HG03558 (cell line): ENCODE measurements around the gene FLYWCH1.

Experiments used
- ATAC-seq: cut with Tn5 transposase; IDR thresholded peaks from one replicate; pipeline ENCODE4 v1.9.1; 2021; ENCODE audit warnings: moderate number of reproducible peaks; ENCODE audit not compliant: unreplicated experiment; ENCODE audit errors: extremely low read depth

FLYWCH1 gene

DNA sequence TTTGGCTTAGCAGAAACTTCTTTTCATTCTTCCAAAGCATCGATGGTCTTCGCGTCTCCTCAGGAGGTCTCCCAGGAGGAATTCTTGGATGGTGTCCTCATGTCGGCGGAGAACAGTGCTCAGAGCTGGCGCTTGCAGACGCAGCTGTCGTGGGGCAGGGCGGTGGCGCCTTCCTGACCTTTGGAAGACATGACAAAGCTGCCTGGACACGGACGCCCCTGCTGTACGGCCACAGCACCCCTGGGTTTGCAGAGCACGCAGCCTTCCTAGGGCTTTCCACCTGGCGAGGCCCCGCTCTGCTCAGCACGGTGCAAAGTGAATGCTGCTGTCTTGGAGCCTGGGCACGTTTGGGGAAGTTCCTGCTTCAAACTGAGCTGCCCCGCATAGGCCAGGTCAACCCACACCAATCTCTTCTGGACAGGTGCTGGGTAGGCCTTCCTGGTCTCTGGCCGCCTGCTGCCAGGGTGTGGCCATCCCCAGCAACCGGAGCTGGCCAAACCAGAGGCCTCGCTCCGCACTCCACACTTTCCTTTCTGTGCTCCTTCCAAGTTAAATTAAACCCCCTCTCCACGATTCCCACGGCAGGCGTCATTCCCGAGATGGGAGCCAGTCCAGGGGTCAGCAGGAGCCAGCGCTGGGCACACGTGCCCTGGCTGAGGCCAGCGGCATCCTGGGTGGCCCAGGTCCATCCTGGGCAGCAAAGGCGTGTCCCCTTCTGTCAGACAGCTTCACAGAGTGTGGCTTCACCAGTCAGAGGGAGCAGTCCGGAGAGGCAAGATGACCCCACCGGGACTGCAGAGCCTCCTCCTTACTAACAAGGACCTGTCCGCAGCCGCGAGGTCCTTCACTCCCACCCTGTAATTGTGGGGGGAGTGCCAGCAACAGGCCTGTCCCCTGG is 37.3 kb downstream of the FLYWCH1 start:
- no peak for ATAC-seq

DNA sequence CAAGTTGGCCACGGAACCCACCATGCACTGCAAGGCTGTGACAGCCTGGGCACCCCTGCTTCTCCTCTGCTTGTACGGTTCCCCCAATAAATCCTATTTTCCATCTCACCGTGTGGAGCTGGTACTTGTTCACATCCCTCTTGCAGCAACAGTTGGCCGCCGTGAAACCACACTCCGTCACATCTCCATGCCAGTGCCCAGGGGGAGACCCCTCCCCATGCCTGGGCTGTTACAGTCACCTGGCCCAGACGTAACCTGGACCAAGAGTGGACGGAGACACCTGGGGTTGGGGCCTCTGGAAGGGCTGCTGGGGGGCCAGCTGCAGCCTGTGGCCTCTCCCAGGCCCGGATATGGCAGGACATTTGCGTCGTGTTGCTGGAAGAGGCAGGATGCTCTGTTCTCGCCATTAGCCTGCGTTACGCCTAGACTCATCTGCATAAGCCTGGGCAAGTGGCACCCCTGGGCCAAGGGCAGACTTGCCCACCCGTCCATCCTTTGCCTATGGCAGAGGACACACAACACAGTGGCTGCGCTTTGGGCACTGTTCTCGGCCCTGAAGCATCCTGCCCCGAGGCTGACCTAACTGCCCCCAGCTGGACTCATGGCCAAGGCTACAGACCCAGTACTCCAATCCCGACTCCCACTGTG is 38.1 kb downstream of the FLYWCH1 start:
- no peak for ATAC-seq

DNA sequence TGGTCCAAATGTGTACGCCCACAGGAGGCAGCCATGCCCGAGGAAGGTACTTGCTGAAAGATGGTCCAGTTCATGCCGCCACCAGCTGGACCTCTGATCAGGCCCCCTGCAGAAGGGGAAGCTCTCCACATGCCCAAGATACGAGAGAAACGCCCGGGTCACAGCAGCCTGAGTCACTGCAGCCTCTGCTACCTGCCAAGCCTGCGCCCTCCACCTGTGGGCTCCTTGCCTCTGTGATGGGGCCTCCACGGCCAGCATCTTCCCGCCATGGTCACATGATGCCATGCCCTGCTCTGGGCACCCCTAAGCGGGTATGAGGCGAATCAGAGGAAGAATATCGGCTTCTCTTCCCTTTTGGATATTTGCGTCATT is 38.6 kb downstream of the FLYWCH1 start:
- no peak for ATAC-seq

DNA sequence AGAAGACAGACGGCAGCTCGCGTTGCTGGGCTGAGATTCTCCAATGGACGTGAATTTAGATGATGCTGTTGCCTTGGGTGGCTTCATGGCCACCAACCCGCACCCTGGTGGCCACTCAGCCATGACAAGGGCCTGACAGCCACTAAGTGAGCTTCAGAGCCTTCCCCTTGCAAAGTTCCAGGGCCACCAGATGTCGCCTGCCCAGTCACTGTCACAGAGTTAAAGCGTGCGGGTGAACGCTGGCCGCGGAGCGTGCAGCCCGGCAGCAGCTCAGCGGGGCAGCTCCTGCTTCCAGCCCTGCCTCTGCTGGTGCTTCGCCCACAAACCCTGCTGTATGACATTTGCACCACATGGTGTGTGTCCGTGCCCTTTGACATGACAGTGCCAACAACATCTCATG is 39.0 kb downstream of the FLYWCH1 start:
- no peak for ATAC-seq

DNA sequence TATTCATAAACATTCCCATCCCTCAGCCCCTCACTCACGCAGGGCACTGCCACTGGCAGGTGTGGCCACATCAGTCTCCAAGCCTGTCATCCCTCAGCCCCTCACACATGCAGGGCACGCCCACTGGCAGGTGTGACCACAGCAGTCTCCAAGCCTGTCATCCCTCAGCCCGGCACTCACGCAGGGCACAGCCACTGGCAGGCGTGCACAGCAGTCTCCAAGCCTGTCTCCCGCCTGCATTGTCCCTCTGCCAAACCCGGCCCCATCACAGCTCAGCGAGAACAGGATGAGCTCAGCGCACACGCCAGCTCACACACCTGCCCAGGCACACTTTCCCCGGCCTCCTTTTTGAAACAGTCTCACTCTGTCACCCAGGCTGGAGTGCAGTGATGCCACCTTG is 40.9 kb downstream of the FLYWCH1 start:
- no peak for ATAC-seq

DNA sequence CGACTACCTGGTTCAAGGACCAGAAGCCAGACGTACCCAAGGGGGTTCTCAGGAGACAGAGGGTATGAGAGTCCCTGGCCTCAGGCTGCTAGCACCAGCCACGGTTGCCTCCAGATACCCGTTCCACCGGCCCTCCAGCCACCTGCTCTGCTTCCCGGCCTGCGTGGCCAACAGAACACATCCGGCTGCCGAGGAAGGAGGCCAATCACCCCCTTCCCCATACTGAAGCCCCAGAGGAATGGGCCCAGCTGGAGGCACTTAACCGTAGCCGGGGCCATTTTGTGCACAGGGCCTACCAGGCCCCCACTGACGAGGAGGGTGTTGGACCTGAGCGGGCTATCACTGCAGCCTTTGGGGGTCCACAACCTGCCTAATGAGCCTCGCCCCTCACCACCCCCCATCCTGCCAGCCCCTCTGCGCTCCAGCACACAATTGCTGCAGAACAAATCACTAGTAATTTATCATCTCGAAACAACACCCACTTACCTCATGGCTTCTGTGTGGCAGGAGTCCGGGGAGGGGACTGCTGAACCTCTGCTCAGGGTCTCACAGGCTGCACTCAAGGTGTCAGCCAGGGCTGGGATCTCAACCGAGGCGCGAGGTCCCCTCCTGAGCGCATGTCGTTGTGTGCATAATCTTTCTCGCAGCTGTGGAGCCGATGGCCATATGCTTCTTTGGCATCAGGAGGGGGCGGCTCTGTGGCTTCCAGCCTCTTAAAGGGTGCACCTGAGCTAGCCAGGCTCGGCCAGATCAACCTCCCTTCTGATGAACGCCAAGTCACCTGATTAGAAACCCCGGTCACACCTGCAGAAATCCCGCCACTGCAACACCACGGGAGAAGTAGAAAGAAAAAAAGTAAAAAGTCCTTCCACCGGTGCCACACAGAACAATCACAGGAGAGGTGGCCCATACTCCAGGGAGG is 42.2 kb downstream of the FLYWCH1 start:
- ATAC-seq = no peak

DNA sequence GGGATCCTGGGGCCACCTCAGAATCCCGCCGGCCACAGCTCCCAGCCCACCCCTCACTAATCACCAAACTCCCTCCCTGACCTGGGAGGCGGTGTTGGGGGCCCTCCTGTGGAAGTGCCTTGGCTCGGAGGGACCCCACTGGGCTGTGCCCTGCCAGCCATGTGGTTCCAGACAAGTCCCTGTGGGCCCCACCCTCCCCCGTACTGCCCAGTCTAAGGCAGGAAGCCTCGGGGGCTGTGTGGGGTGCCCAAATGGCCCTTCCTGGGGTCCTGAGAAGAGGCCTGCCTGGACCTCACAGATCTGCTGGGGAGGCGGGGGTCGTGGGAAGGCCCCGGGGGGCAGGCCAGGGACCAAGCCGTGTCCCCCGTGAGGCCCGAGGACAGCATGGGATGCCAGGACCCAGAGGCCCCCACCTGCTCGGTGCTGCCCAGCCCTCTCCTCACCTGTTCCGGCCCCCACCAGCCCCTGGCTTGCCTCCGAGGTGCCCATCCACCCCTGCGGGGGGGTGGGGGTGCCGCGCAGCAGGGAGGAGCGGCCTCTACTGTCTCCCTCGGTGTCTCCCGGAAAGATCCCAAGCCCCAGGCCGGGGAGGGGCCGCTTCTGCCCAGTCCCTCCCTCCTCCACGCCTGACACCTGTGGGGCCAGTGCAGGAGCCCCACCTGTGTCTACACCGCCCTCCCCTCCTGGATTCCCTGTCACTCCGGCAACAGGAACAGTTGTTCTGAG is 43.1 kb downstream of the FLYWCH1 start:
- no peak for ATAC-seq

DNA sequence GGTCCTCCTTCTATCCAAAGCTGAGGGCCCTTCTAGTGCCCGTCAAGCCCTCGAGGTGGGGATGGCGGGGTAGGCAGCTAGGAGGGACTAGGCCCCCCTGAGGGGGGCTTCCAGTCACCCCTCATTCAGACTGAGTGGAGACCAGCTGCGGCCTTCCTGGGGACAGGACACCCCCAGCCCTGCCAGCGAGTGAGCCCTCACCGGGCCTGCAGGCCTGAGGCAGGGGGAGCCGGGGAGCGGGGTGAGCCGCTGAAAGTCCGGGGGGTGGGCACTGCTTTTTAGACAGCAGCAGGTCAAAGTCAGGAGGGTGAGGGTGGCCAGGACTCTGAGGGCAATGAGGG is 43.7 kb downstream of the FLYWCH1 start:
- no peak for ATAC-seq

DNA sequence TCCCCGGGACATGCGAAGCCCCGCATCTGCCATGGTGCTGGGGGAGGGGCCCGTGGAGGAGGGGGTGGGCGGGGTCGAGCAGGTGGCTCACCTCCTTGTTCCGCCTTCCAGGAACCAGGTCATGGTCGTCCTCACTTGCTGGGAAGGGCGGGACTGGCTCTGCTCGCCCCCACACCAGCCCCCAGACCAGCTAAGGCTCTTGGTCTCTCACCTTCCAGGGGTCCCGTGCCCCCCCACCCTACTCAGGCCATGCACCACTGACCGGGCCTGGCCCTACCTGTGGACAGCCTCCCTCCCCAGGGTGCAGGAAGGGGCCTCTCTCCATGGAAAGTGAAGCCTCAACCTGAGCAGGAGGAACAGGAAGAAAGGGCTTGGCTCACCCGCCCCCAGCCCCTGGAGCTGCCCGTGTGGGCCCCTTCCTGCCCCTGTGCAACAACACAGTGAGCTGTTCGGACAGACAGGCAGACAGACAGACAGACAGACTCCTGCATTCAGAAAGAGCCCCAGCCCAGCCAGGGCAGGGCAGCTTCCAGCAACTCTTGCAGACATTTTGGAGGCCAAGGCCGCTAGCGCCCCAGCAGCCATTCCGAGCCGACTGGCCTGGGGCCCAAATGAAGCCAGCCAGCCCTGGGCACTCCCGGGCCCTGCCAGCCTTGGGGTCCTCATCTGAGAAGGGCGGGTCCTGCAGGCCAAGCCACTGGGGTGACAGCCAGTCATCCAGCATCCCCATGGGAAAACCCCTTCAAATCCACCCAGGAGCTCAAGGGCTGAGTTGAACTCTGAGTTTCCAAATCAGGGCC is 44.2 kb downstream of the FLYWCH1 start:
- no peak for ATAC-seq

DNA sequence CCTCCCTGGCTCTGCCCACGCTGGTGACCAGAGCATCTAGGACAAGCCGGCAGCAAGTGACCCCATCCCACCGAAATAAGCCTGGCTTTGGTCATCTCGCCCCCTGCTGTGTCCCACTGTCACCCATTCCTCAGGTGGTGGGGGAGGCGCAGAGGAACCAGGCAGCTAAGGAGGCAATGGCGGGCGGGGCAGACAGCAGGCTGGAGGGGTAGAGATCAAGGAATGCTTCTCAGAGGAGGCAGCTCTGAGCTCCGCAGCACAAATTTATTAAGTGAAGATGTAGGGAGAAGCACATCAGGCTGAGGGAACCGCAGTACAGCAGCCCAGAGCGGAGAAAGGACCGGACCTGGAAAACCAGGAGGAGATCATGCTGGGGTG is 44.8 kb downstream of the FLYWCH1 start:
- ATAC-seq = no peak

DNA sequence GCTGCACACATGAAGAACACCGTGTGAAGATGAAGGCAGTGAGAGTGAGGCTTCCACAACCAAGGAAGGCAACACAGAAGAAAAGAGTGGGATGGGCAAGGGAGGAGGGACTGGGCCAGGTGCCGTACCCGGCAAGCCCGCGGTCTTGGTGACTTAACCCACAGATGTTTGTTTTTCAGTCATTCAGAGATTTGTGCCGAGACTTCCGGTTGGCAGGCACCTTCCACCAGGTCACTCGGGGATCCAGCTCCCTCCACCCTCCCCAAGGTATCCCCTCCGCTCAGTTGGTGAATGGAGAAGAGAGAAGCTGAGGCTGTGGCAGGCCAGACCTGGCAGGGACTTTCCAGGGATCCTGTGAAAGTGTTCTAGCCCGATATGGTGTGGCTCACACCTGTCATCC is 47.5 kb downstream of the FLYWCH1 start:
- no peak for ATAC-seq

DNA sequence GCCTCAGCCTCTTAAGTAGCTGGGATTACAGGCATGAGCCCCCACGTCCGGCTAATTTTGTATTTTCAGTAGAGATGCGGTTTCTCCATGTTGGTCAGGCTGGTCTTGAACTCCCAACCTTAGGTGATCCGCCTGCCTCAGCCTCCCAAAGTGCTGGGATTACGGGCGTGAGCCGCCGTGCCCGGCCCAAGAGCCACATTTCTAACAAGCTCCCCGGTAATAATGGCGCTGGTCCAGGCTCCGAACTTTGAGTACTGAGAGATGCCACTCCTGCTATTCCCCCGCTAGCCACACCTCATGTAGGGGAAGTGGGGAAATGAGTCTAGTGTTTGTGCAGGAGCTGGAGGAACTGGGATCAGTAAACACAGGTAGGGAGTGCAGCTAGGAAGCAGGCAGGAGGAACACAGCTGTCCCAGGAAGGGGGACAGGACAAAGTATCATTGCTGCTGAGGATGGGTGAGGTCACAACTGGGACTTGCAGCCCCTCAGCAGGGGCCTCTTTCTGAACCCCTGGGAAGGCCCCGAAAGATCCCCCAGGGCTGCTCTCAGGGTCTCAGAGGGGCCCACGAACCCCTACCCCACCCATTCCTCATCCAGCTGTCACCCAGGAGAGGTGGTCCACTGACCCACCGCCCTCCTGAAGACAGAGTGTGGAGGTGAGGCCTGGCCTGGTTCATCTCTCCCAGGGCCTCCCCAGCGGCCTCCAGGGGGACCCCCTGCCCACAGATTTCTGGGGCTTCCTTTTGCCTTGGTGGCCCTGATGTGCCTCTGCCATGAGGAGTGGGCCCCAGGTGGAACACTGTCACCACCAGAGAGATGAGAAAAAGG is 48.7 kb downstream of the FLYWCH1 start:
- no peak for ATAC-seq

DNA sequence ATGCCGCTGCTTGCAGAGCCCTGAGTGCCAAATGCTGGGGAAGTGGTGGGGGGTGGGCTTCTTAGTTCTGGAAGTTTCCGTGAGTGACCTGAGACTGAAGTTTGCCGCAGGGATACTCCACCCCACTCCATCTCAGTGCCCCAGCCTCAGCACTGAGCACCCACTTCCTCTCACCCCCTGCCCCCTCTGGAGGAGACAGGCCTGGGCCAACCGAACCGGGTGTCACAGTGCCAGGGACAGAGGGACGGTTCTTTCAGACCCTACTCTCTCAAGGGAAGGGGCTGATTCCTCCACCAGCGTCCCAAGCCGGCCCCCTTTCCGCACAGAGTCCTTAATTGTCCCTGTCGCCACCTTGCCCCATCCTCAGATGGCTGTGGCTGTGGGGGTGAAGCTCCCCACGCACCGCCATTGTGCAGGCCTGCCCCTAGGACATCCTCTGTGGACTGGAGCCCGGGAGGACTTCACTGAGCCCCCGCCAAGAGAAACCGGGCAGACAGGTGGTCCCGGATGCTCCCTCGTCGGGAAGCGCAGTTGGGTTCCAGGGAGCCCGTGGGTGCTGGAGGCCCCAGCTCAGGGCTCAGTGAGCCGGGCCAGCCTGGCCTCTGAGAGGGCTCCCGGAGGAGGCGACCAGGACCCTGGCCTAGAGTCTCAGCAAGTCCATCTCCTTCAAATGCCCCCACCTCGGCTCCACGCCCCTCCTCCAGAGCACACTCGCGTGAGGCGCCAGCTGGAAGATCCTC is 50.8 kb downstream of the FLYWCH1 start:
- no peak for ATAC-seq

DNA sequence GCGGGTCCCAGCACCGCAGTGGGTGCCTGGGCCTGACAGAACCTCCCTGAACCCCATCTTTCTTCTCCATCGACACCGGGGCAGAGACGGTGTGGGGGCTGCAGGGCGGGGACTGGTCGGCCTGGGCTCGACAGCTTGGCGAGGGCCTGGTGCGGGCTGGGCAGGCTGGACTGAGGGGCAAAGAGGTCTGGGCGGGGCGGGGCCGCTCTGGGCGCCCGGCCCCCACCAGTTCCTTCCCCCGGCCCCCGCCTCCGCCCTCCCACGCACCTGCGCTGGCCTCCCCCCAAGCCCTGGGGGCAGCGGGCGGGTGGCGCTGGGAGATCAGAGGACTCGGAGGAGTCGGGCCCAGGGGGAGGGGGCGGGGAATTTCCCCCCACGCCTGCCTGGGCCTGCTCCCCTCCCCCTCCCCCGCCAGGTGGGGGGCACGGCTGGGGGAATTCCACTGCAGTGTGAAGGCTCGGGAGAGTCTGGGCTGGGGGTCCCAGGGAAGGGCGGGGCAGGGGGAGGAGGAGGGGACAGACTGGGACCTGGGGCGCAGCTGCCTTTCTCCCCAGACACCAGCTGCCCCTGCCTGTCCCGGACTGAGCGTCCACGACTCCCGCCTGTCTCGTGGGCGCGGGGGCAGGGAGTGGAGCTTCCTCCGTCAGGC is 51.5 kb downstream of the FLYWCH1 start:
- no peak for ATAC-seq

DNA sequence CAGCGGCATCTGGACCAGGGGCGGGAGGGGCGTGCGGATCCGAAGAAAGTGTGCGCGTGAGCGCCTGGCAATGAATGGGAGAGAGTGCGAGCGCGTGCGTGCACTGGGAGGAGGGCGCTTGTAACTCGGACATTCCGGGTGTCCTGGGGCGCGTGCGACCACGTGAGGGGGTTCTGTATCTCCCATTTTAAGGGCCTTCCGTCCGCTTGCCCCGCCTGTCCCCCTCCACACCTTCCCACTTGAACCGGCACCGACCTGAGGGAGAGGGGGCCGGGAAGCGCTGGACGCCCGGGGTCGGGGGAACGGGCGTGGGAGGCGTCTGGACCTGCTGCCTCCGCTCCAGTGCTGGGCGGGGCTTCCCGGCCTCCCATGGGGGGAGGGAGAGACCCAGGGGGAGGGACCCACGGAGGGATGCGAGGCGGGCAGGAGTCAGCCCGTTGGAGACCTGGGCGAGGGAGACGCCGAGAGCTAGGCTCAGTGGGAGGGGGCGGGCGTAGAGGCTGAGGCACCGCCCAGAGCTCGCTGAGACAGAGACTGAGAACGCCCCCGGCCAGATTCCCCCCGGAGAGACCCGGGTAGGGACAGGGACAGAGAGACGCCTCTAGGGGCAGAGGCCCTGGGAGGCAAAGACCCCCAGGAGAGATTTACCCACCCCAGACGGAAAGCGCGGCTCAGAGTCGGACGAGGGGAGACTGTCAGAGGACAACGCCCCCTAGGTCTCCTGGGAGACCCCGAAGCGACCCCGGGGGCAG is 52.2 kb downstream of the FLYWCH1 start, which contains the start of gene KREMEN2:
TSS of gene KREMEN2 (plus strand) at position 553 of the 752 bp plus-strand sequence. CDS start 246 bp downstream, outside the sequence.
- no peak for ATAC-seq

DNA sequence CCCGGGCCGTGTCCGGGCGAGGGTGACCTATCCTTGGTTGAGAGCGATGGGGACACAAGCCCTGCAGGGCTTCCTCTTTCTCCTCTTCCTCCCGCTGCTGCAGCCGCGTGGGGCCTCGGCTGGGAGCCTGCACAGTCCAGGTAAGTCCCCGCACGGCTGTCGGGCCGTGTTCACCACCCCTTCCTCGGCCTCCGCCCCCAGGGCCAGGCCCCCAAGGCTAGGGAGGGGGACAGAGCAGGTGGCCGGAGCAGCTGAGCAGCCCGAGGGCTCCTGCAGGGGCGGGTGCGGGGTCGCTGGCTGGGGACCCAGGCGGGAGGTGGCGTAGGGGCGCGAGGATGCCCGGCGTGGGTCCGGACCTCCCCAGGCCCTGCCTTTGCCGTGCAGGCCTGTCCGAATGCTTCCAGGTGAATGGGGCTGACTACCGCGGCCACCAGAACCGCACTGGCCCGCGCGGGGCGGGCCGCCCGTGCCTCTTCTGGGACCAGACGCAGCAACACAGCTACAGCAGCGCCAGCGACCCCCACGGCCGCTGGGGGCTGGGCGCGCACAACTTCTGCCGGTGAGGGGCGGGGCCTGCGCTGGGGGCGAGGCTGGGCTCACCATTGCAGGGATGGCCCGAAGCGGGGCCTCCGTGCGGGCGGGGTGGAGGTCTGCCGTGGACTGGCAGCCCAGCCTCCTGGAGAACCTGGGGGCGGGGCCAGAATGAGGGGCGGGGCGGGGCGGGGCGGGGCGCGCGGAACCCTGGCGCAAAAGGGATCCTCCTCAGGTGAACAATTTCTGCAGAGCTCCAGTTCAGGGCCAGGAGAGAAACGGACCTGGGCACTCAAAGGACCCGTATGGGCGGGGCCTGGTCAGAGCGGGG is 53.0 kb downstream of the FLYWCH1 start:
- no peak for ATAC-seq
